NAMALWA (cell line): Measurements from ENCODE around the gene NCKAP5.

Source experiments
- DNase-seq: peaks from one replicate; pipeline ENCODE4 v3.0.0-alpha.2; 2015; ENCODE audit warnings: low spot score

The NCKAP5 gene

DNA sequence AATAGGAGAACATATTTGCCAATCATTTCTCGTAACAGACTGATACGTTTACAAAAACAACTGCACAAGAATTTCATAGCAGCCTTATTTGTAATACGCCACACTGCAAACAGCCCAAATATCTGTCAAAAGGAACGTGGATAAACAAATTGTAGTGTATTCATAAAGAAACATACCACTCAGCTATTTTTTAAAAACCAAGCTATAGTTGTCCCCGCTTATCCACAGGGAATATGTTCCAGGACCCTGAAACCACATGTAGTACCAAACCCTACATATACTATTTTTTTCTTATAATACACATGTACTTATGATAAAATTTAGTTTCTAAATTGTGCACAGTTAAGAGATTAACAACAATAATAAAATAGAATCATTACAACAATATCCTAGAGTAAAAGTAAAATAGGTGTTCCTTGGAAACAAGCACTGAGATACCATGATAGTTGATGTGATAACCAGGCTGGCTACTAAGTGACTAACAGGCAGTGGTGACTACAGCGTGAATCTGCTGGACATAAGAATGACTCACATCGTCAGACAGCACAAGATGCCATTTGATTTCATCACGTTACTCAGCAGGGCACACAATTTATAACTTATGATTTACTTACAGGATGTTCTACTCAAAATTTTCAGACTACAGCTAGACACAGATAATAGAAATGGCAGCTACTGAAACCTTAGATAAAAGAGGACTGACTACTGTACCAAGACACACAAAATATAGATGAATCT is 367.4 kb downstream of the NCKAP5 start:
- no peak for DNase-seq

GRCh38 chr2:133198678-133199077 is 369.6 kb downstream of the NCKAP5 start:
- DNase-seq = no peak

- DNase-seq = no peak
Observed at GRCh38 chr2:133197156-133197555, 371.1 kb downstream of the NCKAP5 start.

GRCh38 chr2:133194777-133195335 is 373.4 kb downstream of the NCKAP5 start:
- DNase-seq = no peak

GRCh38 chr2:133194362-133194655 is 374.0 kb downstream of the NCKAP5 start:
- DNase-seq = no peak

GRCh38 chr2:133193544-133194361 is 374.5 kb downstream of the NCKAP5 start:
- DNase-seq = no peak

- no peak for DNase-seq
Observed at GRCh38 chr2:133192028-133192427, 376.2 kb downstream of the NCKAP5 start.

DNA sequence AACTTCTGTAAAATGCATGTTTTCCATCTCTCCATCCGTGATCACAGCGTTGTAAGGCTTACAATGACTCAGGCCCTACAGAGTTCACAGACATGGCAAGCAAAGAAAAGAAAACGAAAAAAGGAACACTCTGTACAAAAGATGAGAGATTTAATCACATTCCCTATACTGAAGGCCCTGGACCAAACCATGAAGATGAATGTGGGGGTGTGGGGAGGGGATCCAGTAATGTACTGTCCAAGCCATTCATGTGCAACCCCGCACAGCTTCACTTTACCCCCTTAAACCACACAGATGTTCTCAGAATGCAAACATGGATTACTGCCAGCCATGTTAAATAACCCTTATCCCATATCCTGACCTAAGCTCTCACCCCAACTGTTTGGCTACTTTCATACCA is 391.1 kb downstream of the NCKAP5 start:
- no peak for DNase-seq

- no peak for DNase-seq
Observed at GRCh38 chr2:133175926-133176325, 392.3 kb downstream of the NCKAP5 start.

GRCh38 chr2:133173224-133173623 is 395.0 kb downstream of the NCKAP5 start:
- DNase-seq = no peak

GRCh38 chr2:133171393-133172004 is 396.8 kb downstream of the NCKAP5 start:
- DNase-seq = peak; percentile 64

DNA sequence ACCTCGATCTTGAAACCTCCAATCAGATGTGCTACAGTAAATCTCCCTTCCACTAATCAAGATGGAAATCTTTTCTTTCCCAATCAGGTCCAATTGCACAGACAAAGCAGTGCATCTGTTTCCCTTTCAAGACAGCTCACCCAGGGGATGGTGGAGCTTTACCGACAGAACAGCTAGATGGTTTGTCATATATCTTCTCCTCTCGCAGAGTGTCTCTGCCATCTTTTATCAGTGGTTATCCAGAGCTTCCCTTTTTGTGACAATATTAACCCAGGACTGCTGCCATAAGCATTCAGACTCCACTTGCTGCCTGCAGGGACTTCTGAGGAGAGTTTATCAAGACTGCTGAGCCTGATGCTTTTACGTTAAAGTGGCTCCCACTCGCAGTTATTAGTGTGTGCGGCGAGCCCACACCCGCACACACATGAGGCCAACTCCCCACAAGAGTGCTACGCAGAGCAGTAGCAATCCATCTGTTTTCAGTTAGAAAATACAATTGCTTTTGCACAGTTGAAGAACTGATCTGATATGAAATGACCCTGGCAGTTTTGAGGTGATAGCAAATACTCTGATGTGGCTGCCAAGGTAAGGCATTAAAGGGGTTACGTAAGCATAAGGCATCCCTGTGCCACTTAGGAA is 398.9 kb downstream of the NCKAP5 start:
- DNase-seq = no peak

DNA sequence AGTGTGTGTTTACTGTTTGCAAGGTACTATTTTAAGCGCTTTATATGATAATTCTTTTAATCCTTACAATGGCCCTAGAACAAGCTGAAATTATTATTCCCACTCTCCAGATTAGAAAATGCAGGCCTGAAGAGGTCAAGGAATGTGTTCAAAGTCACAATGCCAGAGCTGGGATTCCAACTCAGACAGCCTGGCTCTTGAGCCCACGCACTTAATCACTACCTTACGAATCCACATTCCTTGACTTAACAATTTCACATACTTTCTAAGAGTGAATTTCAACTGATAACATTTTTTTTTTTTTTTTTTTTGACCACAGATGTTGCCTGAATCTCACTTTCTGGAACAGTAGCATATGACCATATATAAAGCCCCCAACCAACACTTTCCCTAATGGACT is 400.3 kb downstream of the NCKAP5 start:
- no peak for DNase-seq

DNA sequence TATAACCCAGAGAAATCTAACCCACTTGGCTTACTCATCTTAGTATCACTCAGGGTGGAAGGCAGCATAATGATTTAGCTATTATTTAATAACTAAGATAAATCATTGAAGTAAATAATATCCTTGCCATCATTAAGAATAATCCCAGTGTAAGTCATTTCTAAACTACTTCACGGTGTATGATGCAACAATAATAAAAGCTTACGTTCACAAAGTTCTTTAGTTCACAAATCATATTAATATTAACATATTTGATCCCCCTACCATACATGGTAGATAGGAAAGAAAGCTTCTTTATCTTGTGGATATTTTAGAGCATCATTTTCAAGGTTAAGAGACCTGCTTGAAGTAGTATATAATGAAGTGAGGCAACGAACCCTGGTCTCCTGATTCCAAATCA is 401.0 kb downstream of the NCKAP5 start:
- no peak for DNase-seq

DNA sequence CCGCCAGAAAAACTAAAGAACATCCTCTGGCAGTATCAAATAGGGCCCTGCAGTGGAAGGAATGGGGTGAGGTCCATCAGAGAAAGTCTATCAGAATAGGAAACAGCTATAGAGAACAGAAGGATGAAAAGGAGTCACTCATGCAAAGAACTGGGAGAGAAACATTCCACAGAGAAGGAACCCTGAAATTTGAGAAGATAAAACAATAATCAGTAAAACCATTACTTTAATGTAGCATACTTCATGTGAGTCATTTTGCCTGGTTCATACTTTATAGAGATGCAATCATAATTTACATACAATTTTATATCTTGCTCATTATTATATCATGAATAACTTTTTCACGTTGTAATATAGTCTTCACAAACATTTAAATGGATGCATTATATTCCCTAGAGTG is 402.2 kb downstream of the NCKAP5 start:
- no peak for DNase-seq

GRCh38 chr2:133163111-133163510 is 405.2 kb downstream of the NCKAP5 start:
- DNase-seq = no peak

DNA sequence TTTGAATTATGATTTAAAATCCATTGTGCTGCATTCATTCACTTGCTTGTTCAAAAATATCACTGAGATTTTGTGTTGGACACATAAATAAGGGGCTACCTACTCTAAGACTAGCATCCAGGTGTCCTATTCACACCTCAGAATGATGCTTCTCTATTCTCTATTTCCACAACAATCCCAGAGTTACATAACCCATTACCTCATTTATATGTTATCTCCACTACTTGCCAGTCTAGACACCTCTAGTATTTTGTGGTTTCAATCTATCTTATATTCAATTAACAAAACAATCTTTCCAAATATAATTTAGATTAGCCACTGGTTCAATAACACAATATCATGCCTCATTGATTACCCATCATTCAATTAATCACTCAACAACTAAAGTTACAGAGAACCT is 409.8 kb downstream of the NCKAP5 start:
- no peak for DNase-seq

DNA sequence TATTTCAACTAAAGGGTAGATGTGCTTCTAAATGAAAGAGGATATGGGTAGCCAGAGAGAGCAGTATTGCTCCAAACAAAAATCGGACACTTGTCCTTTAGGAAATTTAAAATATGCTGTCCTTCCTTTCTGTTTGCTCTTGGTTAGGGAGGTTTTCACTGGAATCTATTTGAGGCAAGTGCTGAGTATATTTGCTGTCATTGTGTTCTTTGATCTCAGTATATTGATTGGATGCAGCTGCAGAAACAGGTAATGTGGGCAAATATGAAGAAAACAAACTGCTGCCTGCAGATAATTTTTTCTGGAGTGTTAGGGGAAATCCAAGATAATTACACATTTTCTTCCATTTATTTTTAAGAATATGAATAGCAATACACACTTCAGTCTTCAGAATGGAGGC is 410.2 kb downstream of the NCKAP5 start:
- DNase-seq = no peak

- no peak for DNase-seq
Observed at GRCh38 chr2:133157141-133157540, 411.1 kb downstream of the NCKAP5 start.

DNA sequence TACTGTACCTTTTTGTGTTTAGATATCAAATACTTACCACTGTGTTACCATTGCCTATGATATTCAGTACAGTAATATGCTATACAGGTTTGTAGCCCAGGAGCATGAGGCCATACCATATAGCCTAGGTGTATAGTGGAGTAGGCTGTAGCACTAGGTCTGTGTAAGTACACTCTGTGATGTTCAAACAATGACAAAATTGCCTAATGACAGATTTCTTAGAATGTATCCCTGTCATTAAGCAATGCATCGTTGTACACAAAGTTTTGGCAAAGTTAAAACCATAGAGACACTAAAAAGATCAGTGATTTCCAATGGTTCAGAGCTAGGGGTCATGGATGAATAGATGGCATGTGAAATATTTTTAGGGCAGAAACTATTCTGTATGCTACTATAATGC is 415.5 kb downstream of the NCKAP5 start:
- no peak for DNase-seq

DNA sequence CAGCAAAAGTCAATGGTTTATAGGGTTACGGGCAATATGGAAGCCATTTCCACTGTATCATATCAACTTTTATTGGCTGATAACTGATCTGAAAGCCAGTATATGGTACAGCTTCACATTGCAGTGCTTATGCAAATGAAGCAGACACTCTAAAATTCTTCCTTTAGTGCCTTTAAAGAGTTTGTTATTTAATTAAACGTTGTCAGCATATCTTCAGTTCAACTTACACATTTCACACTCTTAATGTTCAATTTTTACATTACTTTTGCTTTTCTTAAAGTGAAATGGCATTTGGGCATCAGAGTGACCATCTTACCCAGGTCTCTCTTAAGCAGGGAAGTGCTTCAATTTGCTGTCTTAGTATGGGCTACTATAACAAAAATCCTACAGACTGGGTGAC is 420.1 kb downstream of the NCKAP5 start:
- no peak for DNase-seq

DNA sequence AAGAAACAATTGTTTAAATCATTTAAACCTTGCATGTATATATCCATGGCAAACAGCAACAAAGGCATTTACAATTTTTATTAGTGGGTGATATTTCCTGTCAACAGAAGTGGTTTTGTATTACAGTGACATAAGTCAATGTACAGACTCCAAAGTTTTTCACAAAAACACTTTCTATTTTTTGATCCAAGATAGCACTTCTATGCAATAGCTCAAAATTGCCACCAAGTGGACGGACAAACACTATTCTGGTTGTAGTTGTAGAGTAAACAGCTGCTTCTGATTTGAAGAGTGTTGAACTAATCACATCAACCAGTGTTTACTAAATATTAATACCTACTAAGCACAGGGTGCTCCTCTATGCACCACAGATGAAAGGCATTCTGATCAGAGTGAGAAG is 421.4 kb downstream of the NCKAP5 start:
- no peak for DNase-seq

DNA sequence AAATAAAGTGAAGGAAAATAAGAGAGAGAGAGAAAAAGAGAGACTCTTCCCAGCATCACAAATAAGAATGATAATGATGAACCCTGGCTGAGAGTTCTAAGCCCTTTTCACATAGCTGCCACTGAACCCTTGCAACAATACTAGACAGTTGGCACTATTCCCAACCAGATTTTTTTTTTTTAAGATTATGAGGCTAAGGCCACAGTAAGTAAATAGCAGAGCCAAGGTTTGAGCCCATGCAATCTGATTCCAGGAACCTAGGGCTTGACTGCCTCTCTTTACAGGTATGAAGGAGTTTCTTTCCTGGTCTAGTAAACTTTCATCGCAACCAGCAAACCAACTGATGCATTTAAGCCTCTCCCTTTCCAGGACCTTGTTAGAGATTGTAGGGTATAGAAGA is 424.6 kb downstream of the NCKAP5 start:
- no peak for DNase-seq
